NCI-H526 treated with DMSO at 0.1 percent for 48 hours (cell line): Measurements from ENCODE around the gene ZNF567.

Experiments used
- DNase-seq: peaks from one replicate; lab custom pipeline; 2025; lab: John Stamatoyannopoulos, UW

ZNF567 gene

GRCh38 chr19:36750066-36750691, 62.8 kb downstream of the ZNF567 start:
- DNase-seq: no peak
